ENCODE data around the gene CFAP74.

The CFAP74 gene

DNA sequence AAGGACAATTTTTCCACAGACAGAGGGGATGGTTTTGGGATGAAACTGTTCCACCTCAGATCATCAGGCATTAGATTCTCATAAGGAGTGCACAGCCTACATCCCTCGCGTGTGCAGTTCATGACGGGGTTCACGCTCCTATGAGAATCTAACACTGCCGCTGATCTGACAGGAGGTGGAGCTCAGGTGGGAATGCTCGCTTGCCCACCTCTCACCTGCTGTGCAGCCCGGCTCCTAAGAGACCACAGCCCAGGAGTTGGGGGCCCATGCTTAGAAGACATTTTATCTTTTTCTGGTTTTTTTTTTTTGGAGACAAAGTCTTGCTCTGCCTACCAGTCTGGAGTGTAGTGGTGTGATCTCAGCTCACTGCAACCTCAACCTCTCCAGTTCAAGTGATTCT lies 128.7 kb downstream of the CFAP74 start:
- DNase-seq (ENCODE audit: low read depth, low spot score) = no peak

- DNase-seq (ENCODE audit: low read depth, low spot score) = no peak
These were observed 130.4 kb downstream of the CFAP74 start for GRCh38 chr1:1873186-1873585.

DNA sequence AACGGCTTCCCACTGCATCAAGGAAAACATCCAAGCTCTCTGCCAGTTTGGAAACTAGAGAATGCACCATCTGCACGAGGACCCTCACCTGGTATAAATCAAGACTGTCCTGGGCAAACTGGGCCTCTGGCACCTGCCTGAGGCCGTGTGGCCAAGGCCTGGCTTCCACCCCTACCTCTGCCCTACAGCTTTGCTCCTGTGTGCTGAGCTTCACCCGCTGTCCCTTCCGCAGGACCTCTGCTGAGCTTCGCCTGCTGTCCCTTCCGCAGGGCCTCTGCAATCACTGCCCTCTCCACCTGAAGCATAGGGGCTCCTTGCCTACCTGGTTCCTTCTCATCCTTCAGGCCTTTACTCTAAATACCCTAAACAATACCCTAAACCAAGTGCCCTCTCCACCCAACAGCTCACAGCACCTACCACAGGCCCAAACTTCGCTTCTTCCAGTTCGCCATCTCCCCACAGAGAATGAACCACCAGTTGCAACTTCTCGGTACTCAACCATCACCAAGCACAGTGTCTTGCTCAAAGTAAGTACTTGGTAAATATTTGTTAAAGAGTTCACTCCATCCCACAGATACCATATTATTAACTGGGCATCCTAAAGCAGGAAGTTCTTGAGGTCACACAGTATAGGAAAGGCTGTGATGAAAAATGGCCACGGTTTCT lies 131.1 kb downstream of the CFAP74 start:
- no peak for DNase-seq (ENCODE audit: low read depth, low spot score)
